CD14-positive monocyte (primary cell): ENCODE results near the gene ATP4A. TPM values are rescaled to one million over a fixed set of nuclear protein-coding genes. Genes with fewer than 3 reads are reported as not detected.

Source experiments
- DNase-seq, 3 donors: peaks; one replicate each; pipeline ENCODE4 v3.0.0-alpha.2; 2011 to 2022
- H2AFZ ChIP-seq: 2 replicates; pipeline ENCODE4 v1.6.0; 2012; ENCODE audit warnings: mild to moderate bottlenecking, low read depth, low read length, inconsistent platforms; ENCODE audit not compliant: insufficient read depth, poor library complexity, severe bottlenecking
- H3K27ac ChIP-seq, 2 donors: 1 replicate in 1 of 2; 2 replicates in 1 of 2; pipeline ENCODE4 v1.5.1; 2012 to 2013; ENCODE audit warnings: low read length in 2 of 2, control low read depth in 1 of 2, inconsistent platforms in 1 of 2, low read depth in 1 of 2, mild to moderate bottlenecking in 1 of 2
- H3K27me3 ChIP-seq, 2 donors: one replicate each; pipeline versions ENCODE4 v1.6.0 to v1.6.1; 2011 to 2013; ENCODE audit warnings: low read length in 2 of 2; ENCODE audit not compliant: control insufficient read depth in 2 of 2, insufficient read depth in 2 of 2
- H3K36me3 ChIP-seq, 2 donors: replicated peaks in 1 of 2; 1 replicate in 1 of 2; 2 replicates in 1 of 2; pipeline versions ENCODE4 v1.5.1 to v1.6.1; 2012 to 2013; ENCODE audit warnings: low read length in 2 of 2, control low read depth in 1 of 2, inconsistent platforms in 1 of 2, mild to moderate bottlenecking in 1 of 2; ENCODE audit not compliant: insufficient read depth in 2 of 2, control insufficient read depth in 1 of 2
- H3K4me1 ChIP-seq, 2 donors: 1 replicate in 1 of 2; 2 replicates in 1 of 2; pipeline versions ENCODE4 v1.5.1 to v1.6.1; 2012 to 2013; ENCODE audit warnings: low read length in 2 of 2, control low read depth in 1 of 2, inconsistent platforms in 1 of 2, mild to moderate bottlenecking in 1 of 2, moderate library complexity in 1 of 2; ENCODE audit not compliant: insufficient read depth in 2 of 2, control insufficient read depth in 1 of 2
- H3K4me2 ChIP-seq: replicated peaks from 2 replicates; pipeline ENCODE3; 2012; ENCODE audit warnings: low read length, moderate library complexity, mild to moderate bottlenecking; ENCODE audit not compliant: poor library complexity, severe bottlenecking; ENCODE audit errors: extremely low read depth
- H3K4me3 ChIP-seq, 3 experiments: fragments of 200-600 bp in 1 of 3; sonication (generic) in 1 of 3; replicated peaks in 1 of 3; 1 replicate in 2 of 3; 2 replicates in 1 of 3; pipeline ENCODE4 v1.5.1; 2011 to 2013; ENCODE audit warnings: low read length in 3 of 3, mild to moderate bottlenecking in 3 of 3, control low read depth in 2 of 3, low read depth in 2 of 3, inconsistent platforms in 1 of 3, moderate library complexity in 1 of 3
- H3K79me2 ChIP-seq: 2 replicates; pipeline ENCODE4 v1.6.0; 2012; ENCODE audit warnings: mild to moderate bottlenecking, control low read depth, inconsistent platforms, low read length, moderate library complexity; ENCODE audit not compliant: insufficient read depth
- H3K9ac ChIP-seq: 2 replicates; pipeline ENCODE4 v1.6.0; 2017; ENCODE audit warnings: low read length, mild to moderate bottlenecking; ENCODE audit not compliant: insufficient read depth, poor library complexity, severe bottlenecking
- H3K9me3 ChIP-seq, 2 donors: replicated peaks in 1 of 2; 1 replicate in 1 of 2; 2 replicates in 1 of 2; pipeline versions ENCODE4 v1.5.1 to v1.6.1; 2012 to 2013; ENCODE audit warnings: low read length in 2 of 2, control low read depth in 1 of 2; ENCODE audit not compliant: control insufficient read depth in 1 of 2, insufficient read depth in 1 of 2
- H4K20me1 ChIP-seq: 2 replicates; pipeline ENCODE4 v1.6.0; 2012; ENCODE audit warnings: mild to moderate bottlenecking, low read length, control low read depth, moderate library complexity; ENCODE audit not compliant: insufficient read depth
- H3K27ac Mint-ChIP-seq, 7 donors: one replicate each; pipeline ENCODE4 v1.8.0; 2020; ENCODE audit warnings: mild to moderate bottlenecking in 7 of 7, mixed read lengths in 7 of 7, moderate library complexity in 6 of 7, inconsistent platforms in 2 of 7
- H3K27me3 Mint-ChIP-seq, 3 donors: one replicate each; pipeline ENCODE4 v1.8.0; 2021 to 2022; ENCODE audit warnings: low read depth in 3 of 3, mild to moderate bottlenecking in 3 of 3, mixed read lengths in 3 of 3, moderate library complexity in 3 of 3, inconsistent platforms in 1 of 3
- H3K36me3 Mint-ChIP-seq, 2 donors: one replicate each; pipeline ENCODE4 v1.8.0; 2020; ENCODE audit warnings: mixed read lengths in 2 of 2, inconsistent platforms in 1 of 2, mild to moderate bottlenecking in 1 of 2
- H3K4me1 Mint-ChIP-seq: one replicate; pipeline ENCODE4 v1.8.0; 2020; ENCODE audit warnings: mild to moderate bottlenecking, mixed read lengths
- H3K4me3 Mint-ChIP-seq, 2 donors: one replicate each; pipeline ENCODE4 v1.8.0; 2020; ENCODE audit warnings: mild to moderate bottlenecking in 2 of 2, mixed read lengths in 2 of 2, moderate library complexity in 1 of 2
- H3K9me3 Mint-ChIP-seq, 7 donors: one replicate each; pipeline ENCODE4 v1.8.0; 2020 to 2022; ENCODE audit warnings: mixed read lengths in 7 of 7, mild to moderate bottlenecking in 6 of 7, moderate library complexity in 6 of 7, inconsistent platforms in 2 of 7
- WGBS: methylation state at CpG from one replicate; pipeline ENCODE4 v1.1.5; 2013; ENCODE audit warnings: missing lambda C conversion rate; ENCODE audit not compliant: insufficient coverage; 5-methylcytosine and 5-hydroxymethylcytosine counted together
- intact Hi-C, 2 donors: fragments of 100-400 bp; cut with micrococcal nuclease; formaldehyde crosslinking; loops; one replicate each; pipeline versions ENCODE4 v1.15.0 to v1.15.1; 2023
- polyA minus RNA-seq: library from RNA; depleted of rRNA, polyadenylated mRNA; stranded (reverse); fragments of >200 nt; gene quantifications from 2 replicates; pipeline ENCODE4 v1.2.3, GENCODE V29; 2012
- polyA plus RNA-seq, 3 donors: library from polyadenylated mRNA; depleted of rRNA in 1 of 3; unstranded in 2 of 3; stranded (reverse) in 1 of 3; fragments of 300-500 nt in 2 of 3; fragments of >200 nt in 1 of 3; fragmentation: Illumina TruSeq in 2 of 3; gene quantifications; 1 replicate in 2 of 3; 2 replicates in 1 of 3; pipeline ENCODE4 v1.2.3, GENCODE V29; 2012 to 2021
- total RNA-seq, 12 experiments: library from RNA in 1 of 12; stranded (reverse) in 1 of 12; fragments of 120-200 nt in 1 of 12; gene quantifications; one replicate each; pipeline ENCODE4 v1.2.4 and lab custom pipeline; 2013 to 2026; ENCODE audit warnings: mixed read lengths in 6 of 12, inconsistent platforms in 1 of 12
- TF ChIP-seq, protein P1 (sequence below): fragments of 200-600 bp; IDR thresholded peaks from one replicate; pipeline ENCODE4 v1.8.0; 2022; ENCODE audit warnings: antibody characterized with exemption, mild to moderate bottlenecking

The ATP4A gene
- total RNA-seq (2013): not detected
- polyA plus RNA-seq (not detected), polyA minus RNA-seq (not detected in 2 replicates), total RNA-seq (lab: John Stamatoyannopoulos, UW) (0 to 0.90 (median 0.14) reads per million in 11 experiments)

DNA sequence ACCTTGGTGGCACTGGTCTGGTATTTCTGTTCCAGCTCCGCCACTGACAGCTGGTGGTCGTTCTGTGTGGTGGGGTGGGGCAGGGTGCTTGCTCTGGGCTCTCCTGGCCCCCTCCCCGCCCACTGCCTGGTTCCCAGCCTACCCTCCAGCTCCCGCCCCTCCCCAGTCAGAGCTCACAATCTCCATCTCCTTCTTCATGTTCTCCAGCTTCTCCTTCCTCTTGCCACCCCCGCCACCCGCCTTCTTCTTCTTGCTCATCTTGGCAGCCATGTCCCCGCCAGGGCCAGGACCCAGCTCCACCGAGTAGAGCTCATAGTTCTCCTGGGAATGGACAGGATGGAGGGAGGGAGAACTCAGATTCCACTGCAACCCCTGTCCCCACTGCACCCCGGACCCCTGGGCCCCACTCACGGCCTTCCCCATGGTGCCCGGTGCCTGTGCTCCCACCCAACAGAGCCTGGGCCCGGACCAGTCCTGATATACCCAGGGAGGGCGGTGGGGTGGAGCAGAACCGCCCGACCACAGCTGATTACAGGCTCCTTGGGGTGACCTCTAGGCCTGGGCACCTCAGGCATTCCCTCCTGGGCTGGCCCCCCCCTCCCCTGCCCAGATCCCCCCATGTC, at the start of gene ATP4A:
Gene ATP4A (minus strand): TSS at position 452 of the 623 bp plus-strand sequence. CDS start 29 bp downstream, at position 423.
- H3K27ac Mint-ChIP-seq: no peak within 1 kb of the TSS
- H3K9ac ChIP-seq: no peak within 1 kb of the TSS

DNA sequence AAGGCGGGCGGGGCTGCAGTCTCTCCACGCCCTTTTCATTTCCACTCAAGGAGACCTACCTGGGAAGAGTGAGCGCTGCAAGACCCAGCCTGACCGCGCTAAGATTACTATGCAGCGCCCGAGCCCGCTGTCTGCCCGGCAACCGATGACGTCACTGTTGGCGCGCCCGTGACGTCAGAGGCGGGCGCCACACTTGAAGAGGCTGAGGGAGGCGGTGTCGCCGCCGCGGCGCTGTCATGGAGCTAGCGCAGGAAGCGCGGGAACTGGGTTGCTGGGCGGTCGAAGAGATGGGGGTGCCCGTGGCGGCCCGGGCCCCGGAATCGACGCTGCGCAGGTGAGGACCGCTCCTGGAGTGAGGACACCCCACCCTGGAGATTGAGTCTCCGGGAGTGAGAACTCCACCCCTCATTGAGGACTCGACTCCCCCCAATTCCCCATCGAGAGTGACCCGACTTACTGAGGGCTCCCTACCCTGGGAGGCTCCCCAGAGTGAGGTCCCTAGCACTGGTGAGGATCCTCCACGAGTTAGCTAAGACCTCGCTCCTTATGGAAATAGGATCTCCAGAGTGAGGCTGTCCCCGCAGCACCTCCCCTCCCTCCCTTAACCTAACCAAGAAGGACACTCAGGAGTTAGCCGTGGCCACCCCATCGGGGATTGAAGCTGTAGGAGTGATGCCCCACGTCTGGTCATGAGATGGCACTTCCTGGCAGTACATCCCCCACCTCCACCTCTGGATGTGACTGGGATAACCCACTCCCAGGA, 49.3 kb upstream of the ATP4A start, which contains the start of gene HAUS5:
Gene HAUS5 (plus strand): TSS at position 177 of the 763 bp plus-strand sequence. CDS start 60 bp downstream, at position 237.
- intact Hi-C loops: loop anchor here in 1 of 2 donors (2.0 to 5.0 kb wide), 2 partner anchors 16 to 35 kb away; partner anchors contain the start of genes COX6B1 and RBM42
- Histone ChIP-seq H3K79me2 (peaks cover 9% of the 10 kb centered on the region), H3K9ac (peak within 1 kb of the TSS; percentile 47), H4K20me1 (no peaks in the 10 kb centered on the region), H3K4me2 (peak within 1 kb of the TSS; percentile 100), H3K27ac (peak within 1 kb of the TSS; percentile 7 to 73), H3K36me3 (peaks cover 3 to 10% of the 10 kb centered on the region in 2 donors), H3K4me1 (peaks cover 30 to 35% of the 10 kb centered on the region in 2 donors), H3K4me3 (peak within 1 kb of the TSS; percentile 72 to 96 (median 83)), H2AFZ (peak within 1 kb of the TSS; percentile 100), H3K27me3 (no peaks in the 10 kb centered on the region), H3K9me3 (peaks cover 11% of the 10 kb centered on the region in 2 donors)
- H3K4me3 Mint-ChIP-seq: peak within 1 kb of the TSS; percentile 76
- H3K4me1 Mint-ChIP-seq: peaks cover 30% of the 10 kb centered on the region
- TF ChIP-seq, protein P1, sequence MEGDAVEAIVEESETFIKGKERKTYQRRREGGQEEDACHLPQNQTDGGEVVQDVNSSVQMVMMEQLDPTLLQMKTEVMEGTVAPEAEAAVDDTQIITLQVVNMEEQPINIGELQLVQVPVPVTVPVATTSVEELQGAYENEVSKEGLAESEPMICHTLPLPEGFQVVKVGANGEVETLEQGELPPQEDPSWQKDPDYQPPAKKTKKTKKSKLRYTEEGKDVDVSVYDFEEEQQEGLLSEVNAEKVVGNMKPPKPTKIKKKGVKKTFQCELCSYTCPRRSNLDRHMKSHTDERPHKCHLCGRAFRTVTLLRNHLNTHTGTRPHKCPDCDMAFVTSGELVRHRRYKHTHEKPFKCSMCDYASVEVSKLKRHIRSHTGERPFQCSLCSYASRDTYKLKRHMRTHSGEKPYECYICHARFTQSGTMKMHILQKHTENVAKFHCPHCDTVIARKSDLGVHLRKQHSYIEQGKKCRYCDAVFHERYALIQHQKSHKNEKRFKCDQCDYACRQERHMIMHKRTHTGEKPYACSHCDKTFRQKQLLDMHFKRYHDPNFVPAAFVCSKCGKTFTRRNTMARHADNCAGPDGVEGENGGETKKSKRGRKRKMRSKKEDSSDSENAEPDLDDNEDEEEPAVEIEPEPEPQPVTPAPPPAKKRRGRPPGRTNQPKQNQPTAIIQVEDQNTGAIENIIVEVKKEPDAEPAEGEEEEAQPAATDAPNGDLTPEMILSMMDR: no peak
- peak within 1 kb of the TSS; percentile 41 to 87 (median 75) for H3K27ac Mint-ChIP-seq
- H3K9me3 Mint-ChIP-seq: peaks cover 9 to 18% (median 16%) of the 10 kb centered on the region in 7 donors
- peaks cover 0 to 6% (median 2%) of the 10 kb centered on the region in 3 donors for H3K27me3 Mint-ChIP-seq
- WGBS: 0% methylated on average over 39 of the region's 47 CpGs
- peak; percentile 87 to 94 (median 93) for DNase-seq
- peaks cover 12 to 13% of the 10 kb centered on the region in 2 donors for H3K36me3 Mint-ChIP-seq

More for the DNA sequence above, at the start of gene ATP4A:
- H3K36me3 Mint-ChIP-seq: no peaks in the 10 kb centered on the region
- H3K9me3 Mint-ChIP-seq: peaks cover 0 to 8% (median 0%) of the 10 kb centered on the region in 7 donors
- Histone ChIP-seq H3K9me3 (peaks cover 0 to 5% of the 10 kb centered on the region in 2 donors), H3K4me1 (peaks cover 3% of the 10 kb centered on the region in 2 donors), H3K36me3 (no peaks in the 10 kb centered on the region), H2AFZ (no peak within 1 kb of the TSS), H4K20me1 (no peaks in the 10 kb centered on the region), H3K79me2 (no peaks in the 10 kb centered on the region), H3K27ac (no peak within 1 kb of the TSS), H3K4me3 (no peak within 1 kb of the TSS), H3K27me3 (peaks cover 0 to 14% of the 10 kb centered on the region in 2 donors), H3K4me2 (no peak within 1 kb of the TSS)
- TF ChIP-seq, protein P1: no peak
- peaks cover 22 to 36% (median 27%) of the 10 kb centered on the region in 3 donors for H3K27me3 Mint-ChIP-seq
- 82% methylated on average over 5 of the region's 15 CpGs for WGBS
- peak within 1 kb of the TSS in 1 of 2 donors; percentile 33 for H3K4me3 Mint-ChIP-seq
- DNase-seq: no peak
- peaks cover 3% of the 10 kb centered on the region for H3K4me1 Mint-ChIP-seq
- intact Hi-C loops: no loop called here
